Activated T-cell treated with anti-CD3 and anti-CD28 coated beads, Interleukin-2, amount 50 U/mL, for 72 hours (primary cell): ENCODE data around the gene CCDC80. TPM values are rescaled to one million over a fixed set of nuclear protein-coding genes. Genes with fewer than 3 reads are reported as not detected.

Source experiments
- ATAC-seq, 2 donors: fragments of 150-1000 bp; cut with Tn5 transposase; replicated peaks in 1 of 2; 2 replicates each; pipeline ENCODE4 v1.10.0; 2021; ENCODE audit warnings: moderate library complexity in 2 of 2, mild to moderate bottlenecking in 1 of 2
- DNase-seq, 2 donors: peaks; one replicate each; pipeline ENCODE4 v3.0.0; 2021 to 2022; ENCODE audit warnings: mixed read lengths in 1 of 2
- H3K27ac Mint-ChIP-seq: one replicate; pipeline ENCODE4 v1.8.0; 2022; ENCODE audit warnings: mild to moderate bottlenecking, moderate library complexity, mixed read lengths
- H3K27me3 Mint-ChIP-seq: one replicate; pipeline ENCODE4 v1.8.0; 2022; ENCODE audit warnings: low read depth, mixed read lengths
- H3K36me3 Mint-ChIP-seq, 2 donors: one replicate each; pipeline ENCODE4 v1.8.0; 2022; ENCODE audit warnings: mixed read lengths in 2 of 2, mild to moderate bottlenecking in 1 of 2; ENCODE audit not compliant: insufficient read depth in 2 of 2
- H3K4me1 Mint-ChIP-seq: one replicate; pipeline ENCODE4 v1.8.0; 2022; ENCODE audit warnings: low read depth, mixed read lengths
- H3K4me3 Mint-ChIP-seq, 2 donors: one replicate each; pipeline ENCODE4 v1.8.0; 2022; ENCODE audit warnings: mild to moderate bottlenecking in 2 of 2, mixed read lengths in 2 of 2, moderate library complexity in 2 of 2
- H3K9me3 Mint-ChIP-seq, 2 donors: one replicate each; pipeline ENCODE4 v1.8.0; 2022; ENCODE audit warnings: mixed read lengths in 2 of 2
- total RNA-seq, 2 donors: library from RNA; stranded (reverse); gene quantifications; one replicate each; pipeline ENCODE4 v1.2.3, GENCODE V29; 2022

The CCDC80 gene, protein sequence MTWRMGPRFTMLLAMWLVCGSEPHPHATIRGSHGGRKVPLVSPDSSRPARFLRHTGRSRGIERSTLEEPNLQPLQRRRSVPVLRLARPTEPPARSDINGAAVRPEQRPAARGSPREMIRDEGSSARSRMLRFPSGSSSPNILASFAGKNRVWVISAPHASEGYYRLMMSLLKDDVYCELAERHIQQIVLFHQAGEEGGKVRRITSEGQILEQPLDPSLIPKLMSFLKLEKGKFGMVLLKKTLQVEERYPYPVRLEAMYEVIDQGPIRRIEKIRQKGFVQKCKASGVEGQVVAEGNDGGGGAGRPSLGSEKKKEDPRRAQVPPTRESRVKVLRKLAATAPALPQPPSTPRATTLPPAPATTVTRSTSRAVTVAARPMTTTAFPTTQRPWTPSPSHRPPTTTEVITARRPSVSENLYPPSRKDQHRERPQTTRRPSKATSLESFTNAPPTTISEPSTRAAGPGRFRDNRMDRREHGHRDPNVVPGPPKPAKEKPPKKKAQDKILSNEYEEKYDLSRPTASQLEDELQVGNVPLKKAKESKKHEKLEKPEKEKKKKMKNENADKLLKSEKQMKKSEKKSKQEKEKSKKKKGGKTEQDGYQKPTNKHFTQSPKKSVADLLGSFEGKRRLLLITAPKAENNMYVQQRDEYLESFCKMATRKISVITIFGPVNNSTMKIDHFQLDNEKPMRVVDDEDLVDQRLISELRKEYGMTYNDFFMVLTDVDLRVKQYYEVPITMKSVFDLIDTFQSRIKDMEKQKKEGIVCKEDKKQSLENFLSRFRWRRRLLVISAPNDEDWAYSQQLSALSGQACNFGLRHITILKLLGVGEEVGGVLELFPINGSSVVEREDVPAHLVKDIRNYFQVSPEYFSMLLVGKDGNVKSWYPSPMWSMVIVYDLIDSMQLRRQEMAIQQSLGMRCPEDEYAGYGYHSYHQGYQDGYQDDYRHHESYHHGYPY
- not detected for total RNA-seq

DNA sequence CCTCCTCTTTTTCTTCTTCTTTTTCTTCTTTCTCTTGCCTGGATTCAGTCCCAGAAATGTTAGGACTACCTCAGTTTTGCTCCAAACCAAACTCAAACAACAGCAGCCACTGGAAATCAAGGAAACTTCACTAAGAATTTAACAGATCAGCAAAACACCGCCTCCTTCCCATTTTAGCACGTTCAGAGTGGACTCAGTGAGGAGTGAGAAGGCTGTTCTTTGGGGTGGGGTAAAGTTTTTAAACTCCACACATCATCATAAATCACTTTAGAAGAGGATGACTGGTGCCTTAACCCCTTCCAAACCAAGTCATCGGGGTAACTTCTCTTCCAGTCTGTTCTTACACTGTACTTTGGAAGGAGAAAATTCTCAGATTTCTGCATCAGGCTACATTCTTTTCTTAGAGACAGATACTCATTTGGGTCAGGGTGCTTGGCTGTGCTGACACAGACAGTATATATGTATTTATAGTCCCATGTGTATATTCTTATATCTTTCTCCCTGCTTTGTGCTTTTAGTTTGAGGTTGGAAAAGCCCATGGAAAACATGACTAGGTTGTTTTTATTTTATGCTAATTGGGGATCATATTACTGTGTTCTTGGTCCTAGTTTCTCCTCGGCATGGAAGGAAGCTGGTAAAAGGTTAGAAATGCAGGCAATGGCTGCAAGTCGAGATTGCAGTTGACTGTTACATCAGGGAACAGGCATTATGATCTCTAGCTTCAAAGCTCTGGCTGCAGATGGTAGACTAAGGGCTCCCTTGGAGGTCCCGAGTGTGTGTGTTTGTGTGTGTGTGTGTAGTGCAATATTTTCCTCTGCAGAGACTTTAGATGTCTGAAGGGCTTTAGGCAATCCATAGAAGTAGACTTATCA, at the start of gene CCDC80:
TSS of gene CCDC80 (minus strand) at position 214 of the 872 bp plus-strand sequence. CDS start 1,238 bp downstream, outside the sequence.
- Mint-ChIP-seq H3K9me3 (no peaks in the 10 kb centered on the region), H3K4me1 (peaks cover 17% of the 10 kb centered on the region), H3K27ac (no peak within 1 kb of the TSS), H3K4me3 (no peak within 1 kb of the TSS), H3K36me3 (no peaks in the 10 kb centered on the region), H3K27me3 (no peaks in the 10 kb centered on the region)
- no peak for ATAC-seq
- no peak for DNase-seq

DNA sequence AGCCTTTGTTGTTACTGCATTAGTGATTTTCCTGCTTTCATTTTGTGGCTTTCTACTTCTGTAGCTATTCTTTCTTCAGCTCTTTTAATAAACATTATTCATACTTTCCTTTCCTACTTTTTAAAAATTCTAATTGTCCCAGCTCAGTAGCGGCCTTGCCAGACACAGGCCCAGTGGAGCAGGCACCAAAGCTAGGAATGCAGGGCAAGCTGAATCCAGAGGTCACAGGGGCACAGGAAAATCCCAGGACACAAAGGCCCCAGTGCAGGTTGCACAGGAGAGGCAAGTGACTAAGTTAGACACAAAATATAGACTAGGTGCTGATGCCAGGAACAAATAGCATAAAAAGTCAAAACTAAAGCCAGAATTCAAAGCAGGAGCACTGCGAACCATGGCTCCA, 49.0 kb upstream of the CCDC80 start:
- H3K27ac Mint-ChIP-seq: no peak overlapping the region
- no peak overlapping the region for H3K4me3 Mint-ChIP-seq
- no peak for DNase-seq

DNA sequence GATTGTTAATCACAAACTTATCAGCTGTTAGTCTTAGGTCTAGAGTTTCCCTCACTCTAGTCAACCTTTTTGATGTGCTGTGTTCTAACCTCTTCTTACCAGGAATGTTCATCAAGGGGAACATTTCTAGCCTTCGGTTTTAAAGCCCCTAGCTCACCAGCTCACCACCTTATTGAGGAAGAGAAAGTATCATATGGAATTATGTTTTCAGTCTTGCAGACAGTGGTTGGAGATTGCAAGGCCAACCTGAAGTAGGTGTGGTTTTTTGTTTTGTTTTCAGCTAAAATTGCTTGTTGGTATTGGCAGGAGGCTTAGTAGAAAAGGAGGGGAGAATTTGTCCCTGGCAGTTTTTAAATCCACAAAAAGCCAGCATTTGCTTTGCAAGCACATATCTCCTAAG, 48.4 kb upstream of the CCDC80 start:
- Mint-ChIP-seq H3K4me3 (no peak overlapping the region), H3K36me3 (no peaks in the 10 kb centered on the region), H3K27me3 (peaks cover 25% of the 10 kb centered on the region), H3K27ac (no peak overlapping the region), H3K4me1 (peaks cover 12% of the 10 kb centered on the region), H3K9me3 (peaks cover 0 to 2% of the 10 kb centered on the region in 2 donors)
- DNase-seq: no peak
- ATAC-seq: no peak

More for the DNA sequence above, 49.0 kb upstream of the CCDC80 start:
- peaks cover 25% of the 10 kb centered on the region for H3K27me3 Mint-ChIP-seq
- H3K4me1 Mint-ChIP-seq: peaks cover 12% of the 10 kb centered on the region
- H3K36me3 Mint-ChIP-seq: no peaks in the 10 kb centered on the region
- ATAC-seq: no peak
- H3K9me3 Mint-ChIP-seq: peaks cover 0 to 2% of the 10 kb centered on the region in 2 donors

DNA sequence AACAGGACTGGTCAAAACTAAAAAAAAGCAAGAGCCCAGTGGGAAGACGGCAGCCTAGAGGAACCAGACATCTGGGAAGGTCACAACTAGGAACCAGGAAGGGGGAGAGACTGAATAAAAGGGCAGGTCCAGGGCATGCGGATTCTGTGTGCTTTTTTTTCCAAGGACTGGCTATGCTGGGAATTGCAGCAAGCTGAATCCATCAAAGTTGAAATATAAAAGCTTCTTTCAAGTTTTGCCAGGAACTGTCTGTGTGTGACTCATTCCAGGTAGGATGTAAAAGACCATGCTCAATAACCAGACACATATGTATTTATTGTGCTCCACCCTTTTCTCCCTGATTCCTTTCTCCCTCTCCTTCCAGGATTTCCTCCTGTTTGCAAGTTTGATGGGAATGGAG, 47.9 kb upstream of the CCDC80 start:
- peaks cover 12% of the 10 kb centered on the region for H3K4me1 Mint-ChIP-seq
- peaks cover 24% of the 10 kb centered on the region for H3K27me3 Mint-ChIP-seq
- H3K36me3 Mint-ChIP-seq: no peaks in the 10 kb centered on the region
- no peak for DNase-seq
- H3K4me3 Mint-ChIP-seq: no peak overlapping the region
- no peak for ATAC-seq
- peaks cover 0 to under 1% of the 10 kb centered on the region in 2 donors for H3K9me3 Mint-ChIP-seq
- H3K27ac Mint-ChIP-seq: no peak overlapping the region

DNA sequence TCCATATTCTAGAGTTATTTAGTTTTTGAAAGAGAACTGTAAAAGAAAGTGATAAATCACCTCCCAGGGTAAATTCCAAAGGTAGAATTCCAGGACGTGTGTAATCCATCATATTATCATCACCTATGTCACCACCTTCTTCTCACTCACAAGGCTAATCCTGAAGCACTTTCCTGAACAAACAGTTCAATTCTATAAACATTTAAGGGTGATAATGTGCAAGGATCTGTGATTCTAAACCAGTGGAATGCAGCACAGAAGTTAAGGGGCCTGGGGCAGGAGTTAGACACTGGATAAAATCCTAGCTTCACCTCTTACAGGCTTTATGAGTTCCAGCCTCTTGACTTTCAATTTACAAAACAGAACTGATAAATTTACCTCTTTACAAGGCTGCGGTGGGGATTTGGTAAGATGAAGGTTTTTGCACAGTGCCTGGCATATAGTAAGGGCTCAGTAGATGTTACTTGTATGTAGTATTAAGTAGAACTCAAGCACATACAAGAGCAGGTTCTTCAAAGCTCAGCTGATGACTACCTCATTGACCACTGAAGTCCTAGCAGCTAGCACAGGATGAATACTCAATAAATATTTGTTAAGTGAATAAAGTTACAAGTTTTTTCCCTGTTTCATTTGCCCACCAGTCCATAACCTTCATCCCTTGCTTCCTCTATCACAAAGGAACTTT, 47.3 kb upstream of the CCDC80 start:
- Mint-ChIP-seq H3K27ac (no peak overlapping the region), H3K4me3 (no peak overlapping the region), H3K36me3 (no peaks in the 10 kb centered on the region), H3K27me3 (peaks cover 19% of the 10 kb centered on the region), H3K9me3 (no peaks in the 10 kb centered on the region), H3K4me1 (peaks cover 12% of the 10 kb centered on the region)
- no peak for ATAC-seq
- no peak for DNase-seq

DNA sequence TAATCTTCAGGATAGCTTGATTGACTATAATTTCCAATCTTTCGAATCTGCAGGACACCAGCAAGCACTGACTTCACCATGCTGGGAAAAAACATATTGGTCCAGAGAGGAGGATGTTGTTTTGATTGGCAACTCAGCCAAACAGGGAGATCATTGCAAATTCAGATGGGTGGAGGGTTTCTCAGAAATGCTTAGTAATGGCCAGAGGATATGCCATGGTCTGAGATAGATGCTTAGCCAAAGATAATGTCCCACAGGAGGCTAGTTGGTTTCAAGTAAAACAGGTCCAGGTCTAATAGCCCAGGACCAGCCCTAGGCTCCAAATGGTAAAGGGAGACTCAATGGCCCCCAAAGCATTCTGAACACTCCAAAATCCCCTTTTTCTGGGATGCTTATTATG, 46.7 kb upstream of the CCDC80 start:
- Mint-ChIP-seq H3K27me3 (peaks cover 18% of the 10 kb centered on the region), H3K4me1 (peaks cover 12% of the 10 kb centered on the region), H3K4me3 (no peak overlapping the region), H3K27ac (no peak overlapping the region), H3K36me3 (no peaks in the 10 kb centered on the region), H3K9me3 (no peaks in the 10 kb centered on the region)
- DNase-seq (no peak), ATAC-seq (no peak)

DNA sequence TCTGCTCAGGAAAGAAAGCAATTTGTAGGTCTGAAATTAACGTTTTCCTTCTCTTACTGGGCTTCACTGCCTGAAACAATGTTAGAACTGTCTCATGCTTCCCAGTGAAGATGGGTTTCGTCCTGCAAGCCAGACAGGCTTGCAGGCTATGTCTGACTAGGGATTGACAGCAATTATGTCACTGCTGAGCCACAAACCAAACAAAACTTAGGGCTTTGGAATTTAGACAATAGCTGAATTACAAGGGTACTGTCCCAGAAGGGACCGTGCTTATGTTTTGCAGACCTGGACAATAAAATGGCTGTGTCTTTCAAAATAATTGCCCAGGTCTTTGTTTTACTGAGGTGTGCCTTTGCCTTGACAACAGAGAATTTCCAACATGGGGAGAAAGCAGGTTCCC, 46.3 kb upstream of the CCDC80 start:
- DNase-seq (no peak), ATAC-seq (no peak)
- peaks cover 14% of the 10 kb centered on the region for H3K27me3 Mint-ChIP-seq
- no peak overlapping the region for H3K27ac Mint-ChIP-seq
- H3K4me3 Mint-ChIP-seq: no peak overlapping the region
- H3K36me3 Mint-ChIP-seq: no peaks in the 10 kb centered on the region
- H3K9me3 Mint-ChIP-seq: no peaks in the 10 kb centered on the region
- H3K4me1 Mint-ChIP-seq: peaks cover 12% of the 10 kb centered on the region

DNA sequence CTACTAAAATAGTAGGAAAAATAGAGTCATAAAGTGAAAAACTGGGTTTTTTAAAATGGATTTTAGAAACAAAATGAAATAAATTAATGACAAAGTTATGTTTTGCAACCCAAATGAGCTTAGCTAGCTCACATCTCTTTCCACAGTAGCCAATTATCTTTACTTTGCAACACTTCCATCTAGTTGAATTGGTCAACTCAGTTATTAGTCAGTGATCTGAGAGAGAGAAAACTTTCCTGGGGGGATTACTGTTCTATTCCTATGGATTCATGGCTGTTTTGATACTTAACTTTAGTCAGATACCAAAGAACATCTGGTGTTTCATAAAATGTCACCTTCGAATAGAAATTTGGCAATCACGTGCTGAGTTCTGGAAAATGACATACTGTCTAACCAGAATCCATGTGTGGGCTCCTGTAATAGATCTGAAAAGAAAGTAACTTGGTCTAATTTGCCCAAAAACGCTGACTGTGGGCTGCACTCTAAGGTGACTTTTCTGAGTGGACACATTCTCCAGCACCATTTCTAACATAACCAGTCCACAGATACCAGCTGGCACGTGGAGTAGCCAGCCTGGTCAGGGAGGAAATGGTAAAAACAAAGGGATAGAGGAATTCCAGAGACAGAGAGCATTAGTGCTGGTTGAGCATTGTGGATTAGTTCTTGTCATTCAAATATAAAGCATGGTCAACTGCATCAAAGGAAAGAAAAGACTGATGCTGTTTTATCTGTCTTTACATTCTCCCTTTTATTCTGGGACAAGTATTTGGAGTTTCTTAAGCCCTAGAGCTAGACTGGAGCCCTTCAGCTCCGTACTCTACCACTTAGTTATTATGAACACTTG, 45.2 kb upstream of the CCDC80 start:
- Mint-ChIP-seq H3K27me3 (peaks cover 12% of the 10 kb centered on the region), H3K36me3 (no peaks in the 10 kb centered on the region), H3K4me1 (peaks cover 12% of the 10 kb centered on the region), H3K4me3 (no peak overlapping the region), H3K27ac (no peak overlapping the region), H3K9me3 (no peaks in the 10 kb centered on the region)
- ATAC-seq: no peak
- DNase-seq: no peak

DNA sequence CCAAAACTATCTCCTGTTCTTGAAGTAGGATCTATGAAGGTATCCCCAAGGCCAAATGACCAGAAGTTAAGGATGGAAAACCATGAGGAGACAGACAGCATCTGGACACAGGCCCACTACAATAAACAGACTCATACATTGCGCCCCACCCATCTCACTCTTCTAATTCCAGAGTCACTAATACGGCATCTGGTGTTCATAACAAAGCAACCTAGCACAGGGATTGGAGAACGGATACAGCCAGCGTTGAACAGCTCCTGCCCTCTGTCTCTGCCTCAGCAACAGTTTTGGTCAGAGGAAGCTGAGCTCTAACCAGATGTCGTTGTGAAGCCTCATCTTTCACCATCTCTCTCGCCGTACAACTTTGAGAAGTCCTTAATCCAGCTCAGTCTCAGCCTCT, 44.5 kb upstream of the CCDC80 start:
- DNase-seq (no peak), ATAC-seq (no peak)
- no peak overlapping the region for H3K27ac Mint-ChIP-seq
- H3K36me3 Mint-ChIP-seq: no peaks in the 10 kb centered on the region
- no peaks in the 10 kb centered on the region for H3K9me3 Mint-ChIP-seq
- H3K4me1 Mint-ChIP-seq: peaks cover 12% of the 10 kb centered on the region
- no peak overlapping the region for H3K4me3 Mint-ChIP-seq
- H3K27me3 Mint-ChIP-seq: peaks cover 12% of the 10 kb centered on the region

DNA sequence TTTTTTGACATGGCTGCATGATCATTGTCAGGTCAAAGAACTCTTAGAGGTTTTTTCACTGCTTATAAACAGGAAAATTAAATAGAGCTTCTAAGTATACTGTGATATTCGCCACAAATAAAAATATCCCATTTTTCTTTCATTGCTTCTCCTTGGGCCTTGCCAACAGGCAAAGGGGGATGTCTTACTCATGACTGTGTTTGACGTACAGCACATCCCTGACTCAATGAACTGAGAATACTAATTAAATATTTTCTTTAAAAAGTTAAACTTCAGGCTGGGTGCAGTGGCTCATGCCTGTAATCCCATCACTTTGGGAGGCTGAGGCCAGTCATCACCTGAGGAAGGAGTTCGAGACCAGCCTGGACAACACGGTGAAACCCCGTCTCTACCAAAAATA, 41.4 kb upstream of the CCDC80 start:
- Mint-ChIP-seq H3K27ac (no peak overlapping the region), H3K36me3 (no peaks in the 10 kb centered on the region), H3K4me3 (no peak overlapping the region), H3K27me3 (peaks cover 22% of the 10 kb centered on the region), H3K4me1 (peaks cover 8% of the 10 kb centered on the region), H3K9me3 (no peaks in the 10 kb centered on the region)
- ATAC-seq (no peak), DNase-seq (no peak)

DNA sequence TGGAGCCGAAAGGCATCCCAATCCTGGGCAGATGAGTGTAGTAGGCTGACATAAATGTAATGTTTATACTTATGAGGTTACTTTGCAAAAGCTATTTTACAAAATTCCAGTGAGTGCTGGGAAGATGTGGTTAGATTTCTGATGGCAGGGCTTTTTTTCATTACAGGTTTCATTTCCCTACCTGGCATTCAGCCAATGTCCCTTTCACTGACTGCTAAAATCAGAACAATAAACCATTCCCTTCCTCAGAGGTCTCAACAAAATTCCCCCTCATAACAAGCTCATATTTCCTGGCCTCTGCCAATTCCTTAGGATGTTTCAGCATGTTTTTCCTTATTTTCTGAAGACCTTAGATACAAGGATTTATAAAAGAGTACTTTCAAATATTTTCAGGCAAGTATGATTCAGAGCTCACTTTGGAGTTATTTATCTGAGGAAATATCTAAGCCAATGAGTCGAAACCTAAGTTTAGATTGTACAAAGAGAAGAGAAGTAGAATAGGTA, 40.9 kb upstream of the CCDC80 start:
- Mint-ChIP-seq H3K27me3 (peaks cover 22% of the 10 kb centered on the region), H3K9me3 (no peaks in the 10 kb centered on the region), H3K4me3 (no peak overlapping the region), H3K4me1 (peaks cover 13% of the 10 kb centered on the region), H3K36me3 (no peaks in the 10 kb centered on the region), H3K27ac (peak overlapping the region; percentile 55)
- ATAC-seq (no peak), DNase-seq (no peak)
